ENCODE data around the gene PTPN7.
A peak's percentile ranks its signal among the peaks of the same experiment; 100 is the strongest.
"Not testable (repeated sequence)": the region's sequence is repeated elsewhere in the genome, so short reads cannot be mapped to it uniquely, and the experiment has no call there.

PTPN7 gene

DNA sequence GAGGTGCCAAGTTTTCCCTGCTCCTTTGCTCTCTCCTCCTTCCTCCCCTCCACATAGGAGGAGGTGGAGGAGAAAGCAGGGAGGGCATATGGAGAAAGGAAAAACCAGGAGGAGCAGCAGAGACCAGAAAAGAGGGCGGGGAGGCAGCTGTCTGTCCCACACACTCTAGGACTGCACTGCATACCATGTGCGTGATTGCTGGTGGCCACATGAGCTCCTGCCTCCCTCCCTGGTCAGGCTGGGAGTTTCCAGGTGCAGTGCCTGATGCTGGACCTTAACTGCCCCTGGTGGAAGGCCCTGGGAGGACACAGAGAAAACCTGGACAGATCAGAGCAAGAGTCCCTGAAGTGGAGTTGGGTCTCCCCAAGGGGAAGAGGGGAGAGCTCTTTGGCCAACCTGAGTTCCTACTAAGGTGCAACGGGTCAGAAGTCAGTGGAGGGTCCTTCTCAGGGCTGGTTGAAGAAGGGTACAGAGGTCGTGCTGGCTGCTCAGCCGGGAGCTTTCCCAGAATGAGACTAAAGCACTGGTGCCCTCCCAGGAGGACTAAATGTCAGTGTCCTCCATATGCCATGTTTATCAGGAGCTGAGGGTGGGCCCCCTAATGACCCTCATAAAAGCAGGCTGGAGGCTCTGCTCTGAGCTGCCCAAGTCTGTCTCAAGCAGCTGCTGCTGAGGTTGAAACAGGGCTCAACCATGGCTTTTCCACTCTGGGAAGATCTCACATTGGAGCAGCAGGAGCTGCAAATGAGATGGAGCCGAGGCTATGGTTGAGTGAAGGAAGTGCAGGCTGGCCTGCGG, 29.7 kb upstream of the PTPN7 start:
- no peak for DNase-seq (ENCODE audit: low read depth, low spot score)
- no peak overlapping the region for H3K27ac ChIP-seq

DNA sequence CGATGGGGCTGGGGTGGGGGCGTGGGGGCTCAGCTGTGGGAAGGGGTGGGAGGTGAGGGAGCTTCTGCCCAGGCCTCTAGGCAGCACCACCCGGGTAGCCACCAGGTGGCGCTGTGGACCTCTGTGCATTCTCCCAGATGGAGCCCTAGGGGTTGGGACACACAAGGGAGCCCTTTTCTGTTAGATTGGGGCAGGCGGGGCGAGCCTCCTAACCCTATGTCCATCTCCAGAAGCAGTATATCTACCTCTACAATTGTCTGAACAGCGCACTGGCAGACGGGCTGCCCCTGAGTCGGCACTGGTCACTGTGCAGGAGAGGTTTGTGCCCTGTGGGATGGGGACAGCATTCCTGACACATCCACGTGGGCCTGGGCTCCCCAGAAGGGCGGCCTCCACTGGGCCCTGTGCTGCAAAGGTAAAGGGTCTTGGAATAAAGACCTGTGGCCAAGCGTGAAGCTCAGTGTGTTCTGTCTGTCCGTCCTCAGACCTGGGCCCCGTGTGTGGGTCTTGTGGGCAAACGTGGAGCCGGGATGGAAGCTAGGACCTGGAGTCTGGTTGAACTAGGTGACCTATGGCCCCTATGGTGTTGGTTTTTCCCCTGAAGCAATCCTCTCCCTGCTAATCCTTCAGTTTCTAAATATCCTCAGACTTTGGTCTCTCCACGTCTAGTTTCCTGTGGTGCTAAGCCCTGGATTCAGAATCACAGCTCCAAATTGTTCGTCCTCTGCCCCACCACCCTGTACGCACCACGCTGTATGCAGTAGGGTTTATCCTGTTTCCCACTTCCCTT, 28.8 kb upstream of the PTPN7 start:
- H3K27ac ChIP-seq, result no peak overlapping the region
- DNase-seq (ENCODE audit: low read depth, low spot score), result no peak

DNA sequence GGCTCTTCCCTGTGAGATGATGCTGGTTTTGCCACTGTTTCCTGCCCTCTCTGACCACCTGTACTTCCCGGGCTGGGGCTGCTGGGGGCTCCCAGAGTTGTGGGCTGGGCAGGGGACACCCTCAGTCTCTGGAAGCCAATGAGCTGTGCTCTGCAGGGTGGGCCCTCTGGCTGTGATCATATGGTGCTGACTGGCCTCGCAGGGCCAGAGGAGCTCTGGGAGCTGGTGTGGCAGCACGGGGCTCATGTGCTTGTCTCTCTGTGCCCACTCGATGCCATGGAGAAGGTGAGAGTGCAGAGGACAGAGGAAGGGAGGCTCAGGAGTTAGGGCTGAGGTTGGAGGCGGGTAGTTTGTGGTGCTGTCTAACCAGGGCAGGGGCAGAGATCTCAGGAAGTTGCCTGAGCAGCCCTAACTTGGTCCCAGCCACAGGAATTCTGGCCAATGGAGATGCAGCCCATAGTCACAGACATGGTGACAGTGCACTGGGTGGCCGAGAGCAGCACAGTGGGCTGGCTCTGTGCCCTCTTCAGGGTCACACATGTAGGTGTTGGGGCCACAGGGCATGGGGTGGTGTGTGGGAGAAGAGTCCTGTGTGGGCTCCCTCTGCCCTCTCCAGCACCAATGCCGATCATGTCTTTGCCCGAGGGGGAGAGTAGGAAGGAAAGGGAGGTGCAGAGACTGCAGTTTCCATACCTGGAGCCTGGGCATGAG, 27.4 kb upstream of the PTPN7 start:
- DNase-seq (ENCODE audit: low read depth, low spot score), result no peak
- no peak overlapping the region for H3K27ac ChIP-seq

DNA sequence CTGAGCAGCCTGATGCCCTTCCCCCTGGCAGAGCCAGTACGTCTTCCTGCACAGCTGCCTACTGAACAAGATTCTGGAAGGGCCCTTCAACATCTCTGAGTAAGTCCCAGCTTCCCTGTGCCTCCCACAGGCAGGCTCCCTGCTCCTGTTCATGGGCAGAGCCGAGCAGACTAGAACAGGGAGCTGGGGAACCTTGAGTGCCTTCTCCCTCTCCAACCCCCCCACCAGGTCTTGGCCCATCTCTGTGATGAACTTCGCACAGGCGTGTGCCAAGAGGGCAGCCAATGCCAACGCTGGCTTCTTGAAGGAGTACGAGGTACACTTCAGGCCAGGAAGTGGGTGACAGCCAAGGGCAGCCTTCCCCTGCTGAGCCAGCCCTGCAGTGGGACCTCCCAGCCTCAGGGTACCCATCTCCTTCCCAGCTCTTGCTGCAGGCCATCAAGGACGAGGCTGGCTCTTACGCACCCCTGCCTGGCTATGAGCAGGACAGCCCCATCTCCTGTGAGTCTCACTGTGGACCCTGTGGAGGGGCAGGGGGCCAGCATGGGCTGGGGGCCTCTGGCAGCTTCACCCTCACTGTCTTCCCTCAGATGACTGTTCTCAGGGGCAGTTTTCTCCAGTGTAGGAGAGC, 26.8 kb upstream of the PTPN7 start:
- no peak for DNase-seq (ENCODE audit: low read depth, low spot score)
- no peak overlapping the region for H3K27ac ChIP-seq

DNA sequence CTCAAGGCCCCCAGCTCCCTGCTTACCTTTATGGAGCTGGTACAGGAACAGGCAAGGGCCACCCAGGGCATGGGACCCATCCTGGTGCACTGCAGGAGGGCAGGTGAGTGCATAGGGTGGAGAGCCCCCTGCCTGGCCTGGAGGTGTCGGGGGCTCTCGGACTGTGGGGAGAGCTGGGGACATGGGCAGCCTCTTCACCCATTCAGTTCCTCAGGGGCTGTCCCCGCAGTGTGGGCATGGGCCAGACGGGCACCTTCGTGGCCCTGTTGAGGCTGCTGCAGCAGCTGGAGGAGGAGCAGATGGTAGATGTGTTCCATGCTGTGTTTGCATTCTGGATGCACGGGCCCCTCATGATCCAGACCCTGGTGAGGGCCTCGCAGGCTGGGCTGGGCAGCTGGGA, 25.9 kb upstream of the PTPN7 start:
- no peak overlapping the region for H3K27ac ChIP-seq
- no peak for DNase-seq (ENCODE audit: low read depth, low spot score)

DNA sequence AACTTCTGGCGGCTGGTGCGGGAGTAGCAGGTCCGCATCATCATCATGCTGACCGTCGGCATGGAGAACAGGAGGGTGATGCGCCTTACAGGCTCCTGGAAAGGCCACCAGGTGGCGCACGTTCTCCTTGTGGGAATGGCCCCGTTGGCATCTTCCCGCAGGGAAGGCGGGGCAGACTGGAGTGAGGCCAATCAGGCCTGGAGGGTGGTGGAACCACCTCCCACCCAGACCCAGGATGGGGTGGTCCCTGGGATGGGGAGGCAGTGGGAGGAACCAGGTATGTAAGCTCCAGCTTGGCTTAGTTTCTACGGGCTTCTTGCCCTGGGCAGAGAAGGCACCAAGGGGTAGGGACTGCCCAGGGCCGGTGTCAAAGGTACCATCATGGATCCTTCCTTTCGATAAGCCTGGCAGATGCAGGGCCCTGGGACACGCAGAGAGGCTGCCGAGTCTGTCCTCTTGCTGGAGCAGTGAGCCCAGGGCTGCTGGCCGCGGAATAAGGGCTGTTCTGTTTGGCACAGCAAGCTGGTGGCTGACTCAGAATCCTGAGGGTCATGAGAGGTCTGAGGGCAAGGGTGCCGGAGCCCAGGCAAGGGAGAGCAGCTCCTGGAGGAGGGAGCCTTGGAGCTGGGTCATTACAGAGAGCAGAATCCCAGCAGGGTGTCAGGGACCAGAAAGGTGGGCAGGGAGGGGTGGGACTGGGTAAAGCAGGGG, 24.5 kb upstream of the PTPN7 start:
- no peak overlapping the region for H3K27ac ChIP-seq
- peak; percentile 31 for DNase-seq (ENCODE audit: low read depth, low spot score)

DNA sequence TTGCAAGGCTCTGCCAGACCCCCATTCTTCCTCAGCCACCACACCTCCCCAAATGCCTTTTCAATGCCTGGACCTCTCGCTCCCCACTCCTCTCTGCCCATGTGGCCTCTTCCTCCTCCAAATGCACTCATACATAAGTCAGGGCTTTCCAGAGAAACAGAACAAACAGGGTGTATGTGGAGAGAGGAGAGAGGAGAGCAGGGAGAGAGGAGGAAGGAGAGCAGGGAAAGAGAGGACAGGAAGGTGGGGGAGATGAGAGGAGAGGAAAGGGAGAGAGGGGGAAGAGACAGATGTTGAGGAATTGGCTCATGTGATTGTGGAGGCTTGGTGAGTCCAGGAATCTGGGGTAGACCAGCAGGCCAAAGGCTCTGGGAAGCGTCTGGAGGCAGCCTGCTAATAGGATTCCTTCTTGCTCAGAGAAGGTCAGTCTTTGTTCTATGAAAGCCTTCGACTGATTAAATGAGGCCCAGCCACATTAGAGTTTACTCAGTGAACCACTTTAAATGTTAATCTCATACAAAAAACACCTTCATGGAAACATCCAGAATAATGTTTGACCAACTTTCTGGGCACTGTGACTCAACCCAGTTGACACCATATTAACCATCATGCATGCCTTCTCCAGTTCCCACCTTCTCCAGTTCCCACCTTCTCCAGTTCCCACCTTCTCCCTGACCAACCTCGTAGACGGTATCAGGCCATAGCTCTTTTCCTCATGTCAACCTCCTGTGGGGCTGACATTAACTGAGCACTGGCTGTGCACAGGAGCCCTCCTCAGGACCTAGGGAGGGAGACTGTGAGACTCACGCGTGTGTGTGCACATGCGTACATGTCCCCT, 21.9 kb upstream of the PTPN7 start:
- no peak overlapping the region for H3K27ac ChIP-seq
- DNase-seq (ENCODE audit: low read depth, low spot score), result no peak

DNA sequence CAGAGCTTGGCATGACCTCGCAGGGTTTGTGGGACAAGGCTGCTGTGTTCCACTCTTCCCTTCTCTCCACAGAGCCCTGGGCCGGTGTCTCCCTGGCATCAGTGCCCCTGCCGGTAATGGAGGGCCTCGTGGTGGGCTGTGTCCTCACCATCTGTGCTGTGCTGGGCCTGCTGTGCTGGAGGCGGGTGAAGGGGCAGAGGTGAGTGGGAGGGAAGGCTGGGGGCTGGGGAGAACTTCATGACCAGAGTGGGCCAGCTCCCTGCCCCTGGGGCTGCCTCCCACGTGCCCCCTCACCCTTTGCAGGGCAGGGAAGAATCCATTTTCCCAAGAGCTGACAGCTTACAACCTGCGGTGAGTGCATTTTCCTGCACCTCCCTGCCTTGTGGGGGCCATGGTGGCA, 21.2 kb upstream of the PTPN7 start:
- H3K27ac ChIP-seq, result no peak overlapping the region
- no peak for DNase-seq (ENCODE audit: low read depth, low spot score)

DNA sequence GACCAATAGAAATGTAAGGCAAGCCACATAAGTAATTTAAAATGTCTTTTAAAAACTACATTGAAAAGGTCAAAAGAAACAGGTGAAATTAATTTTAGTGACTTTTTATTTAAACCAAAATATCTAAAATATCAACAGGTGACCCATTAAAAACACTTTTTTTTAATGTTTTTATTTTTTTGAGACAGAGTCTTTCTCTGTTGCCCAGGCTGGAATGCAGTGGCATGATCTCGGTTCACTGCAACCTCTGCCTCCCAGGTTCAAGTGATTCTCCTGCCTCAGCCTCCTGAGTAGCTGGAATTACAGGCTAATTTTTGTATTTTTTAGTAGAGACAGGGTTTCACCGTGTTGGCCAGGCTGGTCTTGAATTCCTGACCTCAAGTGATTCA, 20.3 kb upstream of the PTPN7 start:
- not testable (repeated sequence) for DNase-seq (ENCODE audit: low read depth, low spot score); H3K27ac ChIP-seq

DNA sequence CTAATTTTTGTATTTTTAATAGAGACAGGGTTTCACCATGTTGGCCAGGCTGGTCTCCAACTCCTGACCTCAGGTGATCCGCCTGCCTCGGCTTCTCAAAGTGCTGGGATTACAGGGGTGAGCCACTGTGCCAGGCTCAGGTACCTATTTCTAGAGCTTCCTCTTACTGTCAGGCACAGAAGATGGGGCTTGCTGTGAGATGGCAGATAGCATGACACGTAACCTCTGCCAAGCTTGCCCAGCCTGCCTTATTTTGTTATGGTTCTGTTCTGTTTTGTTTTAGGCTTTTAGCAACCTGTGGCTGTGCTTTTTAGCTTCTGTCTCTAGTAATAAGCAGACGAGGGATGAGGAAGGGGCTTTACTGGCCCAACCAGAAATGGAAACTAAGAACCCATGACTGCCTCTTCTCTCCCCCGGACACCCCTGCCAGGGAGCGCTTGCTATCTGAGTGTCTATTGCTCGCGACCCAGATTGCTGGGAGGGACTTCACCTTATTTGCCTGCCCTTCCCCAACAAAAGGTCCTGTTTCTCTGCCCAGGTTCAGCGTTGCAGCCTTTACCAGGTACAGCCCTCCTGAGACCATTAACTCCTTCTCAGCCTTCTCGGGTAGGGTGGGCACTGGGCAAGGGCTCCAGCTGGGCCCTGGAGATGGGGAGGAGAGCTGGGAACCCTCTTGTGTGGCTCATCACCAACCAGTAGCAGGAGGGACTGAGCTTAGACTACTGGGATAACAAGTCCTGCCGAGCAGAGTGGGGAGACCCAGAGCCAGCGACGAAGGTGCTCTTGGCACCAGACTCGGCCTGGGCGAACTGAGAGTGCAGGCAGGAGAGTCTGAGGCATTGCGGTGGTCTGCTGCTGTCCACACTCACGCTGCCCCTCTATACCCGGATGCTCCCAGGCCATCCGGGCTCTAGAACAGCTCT, 19.7 kb upstream of the PTPN7 start:
- H3K27ac ChIP-seq, result no peak overlapping the region
- DNase-seq (ENCODE audit: low read depth, low spot score), result no peak

DNA sequence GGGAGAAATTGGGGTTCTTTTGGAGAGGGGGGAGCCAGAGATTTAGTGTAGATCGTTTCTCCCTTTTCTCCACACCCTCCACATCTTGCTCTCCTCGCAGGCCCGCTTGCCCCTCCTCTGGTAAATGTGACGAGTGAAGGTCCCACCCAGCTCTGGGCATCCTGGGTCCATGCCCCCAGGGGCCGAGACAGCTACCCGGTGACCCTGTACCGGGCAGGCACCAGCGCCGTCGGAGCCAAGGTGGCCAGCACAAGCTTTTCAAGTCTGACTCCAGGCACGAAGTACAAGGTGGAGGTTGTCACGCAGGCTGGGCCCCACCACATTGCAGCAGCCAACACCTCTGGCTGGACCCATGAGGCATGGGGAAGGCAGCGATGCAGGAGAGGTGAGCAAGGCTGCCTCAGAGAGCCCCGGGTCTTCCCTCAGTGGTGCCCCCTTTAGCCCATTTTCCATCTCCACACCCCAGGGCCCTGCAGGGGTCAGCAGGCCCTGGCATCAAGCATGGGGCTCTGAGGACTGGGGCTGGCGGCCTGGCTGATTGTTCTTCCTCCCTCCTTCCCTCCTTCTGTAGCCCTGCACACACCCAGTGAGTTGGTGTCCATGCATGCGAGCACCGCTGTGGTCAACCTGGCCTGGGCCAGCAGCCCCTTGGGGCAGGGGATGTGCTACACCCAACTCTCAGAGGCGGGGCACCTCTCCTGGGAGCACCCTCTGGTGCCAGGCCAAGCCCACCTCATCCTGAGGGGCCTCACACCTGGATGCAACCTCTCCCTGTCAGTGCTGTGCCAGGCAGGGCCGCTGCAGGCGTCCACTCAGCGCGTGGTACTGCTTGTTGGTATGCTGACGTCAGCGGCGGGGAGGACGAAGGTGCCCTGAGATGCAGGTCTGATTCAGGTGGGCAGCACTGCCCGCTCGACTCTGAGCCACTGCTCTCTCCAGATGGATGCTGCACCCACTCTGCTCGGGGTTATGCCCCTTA, 16.8 kb upstream of the PTPN7 start:
- H3K27ac ChIP-seq, result no peak overlapping the region
- DNase-seq (ENCODE audit: low read depth, low spot score), result no peak

DNA sequence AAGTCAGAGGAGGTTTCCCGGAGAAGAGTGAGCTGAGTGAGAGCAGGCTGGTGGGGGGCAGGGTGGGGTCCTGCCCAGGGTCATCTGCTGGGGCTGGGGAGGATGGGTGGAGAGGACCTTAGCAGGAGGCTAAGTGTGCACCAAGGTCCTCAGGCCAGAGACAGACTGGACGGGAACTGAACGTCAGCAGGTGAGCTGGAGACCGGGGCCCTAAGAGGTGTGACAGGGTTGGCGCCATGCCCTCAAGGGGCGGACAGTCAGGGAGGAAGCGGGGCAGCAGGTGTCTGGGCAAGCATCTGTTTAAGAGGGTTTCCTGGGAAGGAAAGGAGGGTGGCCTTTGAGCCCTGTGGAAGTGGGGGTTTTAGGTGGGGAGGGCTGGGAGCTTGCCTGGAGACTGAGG, 13.6 kb upstream of the PTPN7 start:
- DNase-seq (ENCODE audit: low read depth, low spot score), result no peak
- no peak overlapping the region for H3K27ac ChIP-seq

DNA sequence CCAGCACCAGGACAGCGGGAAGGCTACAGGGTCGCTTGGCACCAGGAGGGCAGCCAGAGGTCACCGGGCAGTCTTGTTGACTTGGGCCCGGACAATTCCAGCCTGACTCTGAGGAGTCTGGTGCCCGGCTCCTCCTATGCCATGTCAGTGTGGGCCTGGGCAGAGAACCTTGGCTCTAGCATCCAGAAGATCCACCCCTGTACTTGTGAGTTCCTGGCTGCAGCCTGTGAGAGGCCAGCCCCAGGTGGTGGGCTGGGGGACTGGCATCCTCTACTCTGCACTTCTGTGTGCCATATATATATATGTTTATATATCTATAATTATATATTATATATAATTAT, 11.6 kb upstream of the PTPN7 start:
- H3K27ac ChIP-seq, result no peak overlapping the region
- no peak for DNase-seq (ENCODE audit: low read depth, low spot score)

DNA sequence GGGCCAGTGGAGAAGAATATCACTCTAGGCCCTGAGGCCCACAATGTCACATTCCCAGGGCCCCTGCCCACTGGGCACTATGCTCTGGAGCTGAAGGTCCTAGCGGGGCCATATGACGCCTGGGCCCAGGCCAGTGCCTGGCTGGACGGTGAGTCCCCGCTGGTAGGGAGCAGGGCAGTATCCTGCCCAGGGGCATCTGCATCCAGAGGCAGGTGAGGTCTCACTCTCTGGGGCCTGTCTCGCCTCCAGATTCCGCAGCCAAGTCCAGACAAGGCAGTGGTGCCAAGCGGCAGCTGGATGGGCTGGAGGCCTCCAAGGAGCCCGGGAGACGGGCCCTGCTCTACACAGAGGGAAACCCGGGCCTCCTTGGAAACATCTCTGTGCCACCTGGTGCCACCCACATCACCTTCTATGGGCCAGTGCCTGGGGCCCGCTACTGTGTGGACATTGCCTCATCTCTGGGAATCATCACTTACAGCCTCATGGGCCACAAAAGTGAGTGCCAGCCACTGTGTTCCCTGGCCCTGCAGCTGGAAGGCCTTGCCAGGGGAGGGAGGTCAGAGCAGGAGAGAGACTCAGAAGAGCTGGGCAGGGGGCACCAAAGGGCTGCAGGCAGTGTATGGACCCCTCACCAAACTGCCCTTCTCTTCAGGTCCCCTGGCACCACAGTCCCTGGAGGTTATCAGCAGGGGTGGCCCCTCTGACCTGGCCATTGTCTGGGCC, 11.1 kb upstream of the PTPN7 start:
- no peak overlapping the region for H3K27ac ChIP-seq
- no peak for DNase-seq (ENCODE audit: low read depth, low spot score)

DNA sequence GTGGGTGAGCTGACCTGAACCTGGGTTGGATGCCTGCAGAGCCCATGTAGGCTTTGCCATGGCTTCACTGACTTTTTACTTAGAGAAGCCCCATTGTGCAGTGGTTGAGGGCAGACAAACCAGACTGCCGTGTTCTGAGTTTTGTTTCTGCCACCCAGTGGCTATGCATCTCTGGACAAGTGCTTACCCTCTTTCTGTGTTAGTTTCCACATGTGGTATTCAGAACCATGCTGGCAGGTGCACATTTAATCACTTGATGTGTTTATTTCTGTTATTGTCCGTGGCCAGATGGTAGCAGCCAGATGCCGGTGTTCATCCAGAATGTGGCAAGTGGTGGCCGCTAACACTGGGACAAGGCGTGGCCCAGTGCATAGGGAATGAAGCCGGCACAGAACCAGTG, 10.3 kb upstream of the PTPN7 start:
- no peak overlapping the region for H3K27ac ChIP-seq
- DNase-seq (ENCODE audit: low read depth, low spot score), result no peak

DNA sequence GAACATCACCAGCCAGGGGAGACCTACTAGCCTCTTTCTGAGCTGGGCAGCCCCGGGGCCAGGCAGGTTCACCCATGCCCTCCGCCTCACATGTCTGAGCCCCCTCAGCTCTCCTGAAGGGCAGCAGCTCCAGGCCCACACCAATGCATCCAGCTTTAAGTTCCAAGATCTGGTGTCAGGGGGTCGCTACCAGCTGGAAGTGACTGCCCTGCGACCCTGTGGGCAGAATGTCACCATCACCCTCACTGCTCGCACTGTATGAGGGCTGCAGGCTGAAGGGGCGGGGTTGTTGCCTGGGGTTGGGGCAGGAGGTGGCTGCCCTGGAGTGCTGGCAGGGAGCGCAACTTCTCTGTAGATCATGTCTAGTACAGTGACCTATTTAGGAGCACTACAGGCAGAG, 8.5 kb upstream of the PTPN7 start:
- no peak for DNase-seq (ENCODE audit: low read depth, low spot score)
- H3K27ac ChIP-seq, result no peak overlapping the region
